ENCODE data around the gene UNC5C.

Gene UNC5C

GRCh38 chr4:95524184-95524583 lies 24.6 kb downstream of the UNC5C start:
- Histone ChIP-seq H3K27ac (ENCODE audit: low read depth, low read length, poor library complexity, severe bottlenecking) (no peak overlapping the region), H3K36me3 (ENCODE audit: insufficient read depth, low read length) (no peaks in the 10 kb centered on the region), H3K4me1 (ENCODE audit: insufficient read depth, low read length, severe bottlenecking) (no peaks in the 10 kb centered on the region), H3K4me2 (ENCODE audit: low read length) (no peak overlapping the region), H4K20me1 (ENCODE audit: insufficient read depth, low read length) (no peaks in the 10 kb centered on the region), H3K9me2 (ENCODE audit: low read depth, low read length) (no peaks in the 10 kb centered on the region), H3K79me2 (ENCODE audit: insufficient read depth, low read length) (no peaks in the 10 kb centered on the region), H3F3A (ENCODE audit: insufficient read depth, low read length) (no peaks in the 10 kb centered on the region), H2AFZ (ENCODE audit: low read length) (no peak overlapping the region), H3K27me3 (ENCODE audit: insufficient read depth, low read length) (no peaks in the 10 kb centered on the region), H3K4me3 (ENCODE audit: low read depth, low read length, poor library complexity, severe bottlenecking) (no peak overlapping the region), H3K9me3 (ENCODE audit: low read length) (no peaks in the 10 kb centered on the region), H3K9ac (ENCODE audit: low read length) (no peak overlapping the region)
- no peak for TF ChIP-seq EZH2 (IDR thresholded peaks at IDR 0.05; ENCODE audit: borderline replicate concordance, low read length)
- TF ChIP-seq CTCF (IDR thresholded peaks at IDR 0.05; ENCODE audit: low read length), result no peak

DNA sequence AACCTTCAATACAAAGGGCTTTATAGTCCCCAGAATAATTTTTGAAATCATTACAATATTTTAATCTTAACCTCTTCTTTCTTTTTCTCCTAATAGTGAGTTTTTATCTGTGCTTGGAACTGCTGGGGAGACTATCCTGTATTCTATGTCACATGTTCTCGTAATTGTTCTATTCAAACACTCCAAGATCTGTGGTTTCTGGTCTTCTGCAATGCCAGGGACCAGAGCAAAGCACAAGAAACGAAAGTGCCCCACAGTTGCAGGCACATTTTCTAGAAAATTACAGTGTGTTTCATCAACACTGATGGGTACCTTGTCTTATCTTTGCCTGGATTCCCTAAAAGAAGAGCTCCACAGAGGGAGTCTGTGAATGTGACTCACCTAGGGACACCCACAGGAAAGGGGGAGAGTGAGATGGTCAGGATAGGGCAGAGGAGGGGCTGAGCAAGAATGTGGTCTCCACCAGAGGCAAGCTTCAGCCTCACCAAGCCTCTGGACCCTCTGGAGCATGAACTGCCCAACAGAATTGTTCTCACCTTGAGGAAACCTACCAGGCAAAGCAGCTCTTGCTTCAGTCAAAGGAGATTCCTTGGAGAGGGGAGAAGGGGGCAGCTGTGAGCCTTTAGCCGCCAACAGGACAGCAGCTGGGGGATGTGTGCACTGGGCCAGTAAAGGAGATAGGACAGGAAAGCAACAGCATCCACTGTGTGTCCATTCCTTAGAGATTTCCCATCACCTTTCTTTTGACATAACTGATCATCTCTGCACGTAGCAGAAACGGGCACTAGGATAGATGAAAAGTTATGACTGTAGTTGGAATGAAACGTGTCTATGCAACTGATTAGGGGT lies 25.9 kb downstream of the UNC5C start:
- Histone ChIP-seq H3K36me3 (ENCODE audit: insufficient read depth, low read length) (no peaks in the 10 kb centered on the region), H2AFZ (ENCODE audit: low read length) (no peak overlapping the region), H3K79me2 (ENCODE audit: insufficient read depth, low read length) (no peaks in the 10 kb centered on the region), H4K20me1 (ENCODE audit: insufficient read depth, low read length) (no peaks in the 10 kb centered on the region), H3K27ac (ENCODE audit: low read depth, low read length, poor library complexity, severe bottlenecking) (no peak overlapping the region), H3K4me3 (ENCODE audit: low read depth, low read length, poor library complexity, severe bottlenecking) (no peak overlapping the region), H3K9ac (ENCODE audit: low read length) (no peak overlapping the region), H3K27me3 (ENCODE audit: insufficient read depth, low read length) (no peaks in the 10 kb centered on the region), H3K4me2 (ENCODE audit: low read length) (no peak overlapping the region), H3F3A (ENCODE audit: insufficient read depth, low read length) (no peaks in the 10 kb centered on the region), H3K4me1 (ENCODE audit: insufficient read depth, low read length, severe bottlenecking) (no peaks in the 10 kb centered on the region), H3K9me2 (ENCODE audit: low read depth, low read length) (no peaks in the 10 kb centered on the region), H3K9me3 (ENCODE audit: low read length) (no peaks in the 10 kb centered on the region)
- no peak for TF ChIP-seq EZH2 (IDR thresholded peaks at IDR 0.05; ENCODE audit: borderline replicate concordance, low read length)
- TF ChIP-seq CTCF (IDR thresholded peaks at IDR 0.05; ENCODE audit: low read length), result no peak

- no peak overlapping the region for H2AFZ ChIP-seq (ENCODE audit: low read length)
Observed at GRCh38 chr4:95517576-95518345, 31.0 kb downstream of the UNC5C start.

More at GRCh38 chr4:95517576-95518345, 31.0 kb downstream of the UNC5C start:
- H3K27me3 ChIP-seq (ENCODE audit: insufficient read depth, low read length), result no peaks in the 10 kb centered on the region
- H3K27ac ChIP-seq (ENCODE audit: low read depth, low read length, poor library complexity, severe bottlenecking), result no peak overlapping the region
- no peaks in the 10 kb centered on the region for H3K9me3 ChIP-seq (ENCODE audit: low read length)
- no peaks in the 10 kb centered on the region for H3F3A ChIP-seq (ENCODE audit: insufficient read depth, low read length)
- H3K4me1 ChIP-seq (ENCODE audit: insufficient read depth, low read length, severe bottlenecking), result no peaks in the 10 kb centered on the region
- no peaks in the 10 kb centered on the region for H4K20me1 ChIP-seq (ENCODE audit: insufficient read depth, low read length)
- no peaks in the 10 kb centered on the region for H3K9me2 ChIP-seq (ENCODE audit: low read depth, low read length)
- H3K4me2 ChIP-seq (ENCODE audit: low read length), result no peak overlapping the region
- no peaks in the 10 kb centered on the region for H3K36me3 ChIP-seq (ENCODE audit: insufficient read depth, low read length)
- no peak overlapping the region for H3K4me3 ChIP-seq (ENCODE audit: low read depth, low read length, poor library complexity, severe bottlenecking)
- no peak for TF ChIP-seq EZH2 (IDR thresholded peaks at IDR 0.05; ENCODE audit: borderline replicate concordance, low read length)
- no peak for TF ChIP-seq CTCF (IDR thresholded peaks at IDR 0.05; ENCODE audit: low read length)
- no peak overlapping the region for H3K9ac ChIP-seq (ENCODE audit: low read length)
- no peaks in the 10 kb centered on the region for H3K79me2 ChIP-seq (ENCODE audit: insufficient read depth, low read length)
